ENCODE results near the gene PFN1.
A peak's percentile ranks its signal among the peaks of the same experiment; 100 is the strongest.
"Not testable (repeated sequence)": the region's sequence is repeated elsewhere in the genome, so short reads cannot be mapped to it uniquely, and the experiment has no call there.

The PFN1 gene

GRCh38 chr17:4945176-4945943 is 3.0 kb downstream of the PFN1 start:
- DNase-seq (ENCODE audit: low read depth, low spot score) = peak; percentile 59

- DNase-seq (ENCODE audit: low read depth, low spot score) = no peak
These were observed 3.7 kb downstream of the PFN1 start for GRCh38 chr17:4944554-4945175.

DNA sequence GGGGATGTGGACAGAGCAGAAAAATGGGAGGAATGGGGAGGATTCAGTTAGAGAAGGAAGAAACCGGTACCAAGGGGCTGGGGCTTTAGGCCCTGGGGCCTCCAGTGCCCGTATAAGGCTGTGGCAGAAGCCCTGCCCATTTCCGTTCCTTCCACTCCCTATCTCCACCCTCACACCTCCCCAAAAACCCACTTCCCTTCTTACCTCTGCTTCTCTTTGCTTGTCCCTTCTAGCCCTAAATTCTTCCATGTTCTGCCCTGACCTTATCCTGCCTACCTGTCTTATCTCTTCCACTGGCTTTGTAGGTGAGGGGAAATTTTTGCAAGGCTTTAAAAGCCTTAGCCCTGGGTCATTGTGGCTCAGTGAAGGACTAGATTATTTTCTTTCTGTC is 4.2 kb downstream of the PFN1 start:
- no peak for DNase-seq (ENCODE audit: low read depth, low spot score)

DNA sequence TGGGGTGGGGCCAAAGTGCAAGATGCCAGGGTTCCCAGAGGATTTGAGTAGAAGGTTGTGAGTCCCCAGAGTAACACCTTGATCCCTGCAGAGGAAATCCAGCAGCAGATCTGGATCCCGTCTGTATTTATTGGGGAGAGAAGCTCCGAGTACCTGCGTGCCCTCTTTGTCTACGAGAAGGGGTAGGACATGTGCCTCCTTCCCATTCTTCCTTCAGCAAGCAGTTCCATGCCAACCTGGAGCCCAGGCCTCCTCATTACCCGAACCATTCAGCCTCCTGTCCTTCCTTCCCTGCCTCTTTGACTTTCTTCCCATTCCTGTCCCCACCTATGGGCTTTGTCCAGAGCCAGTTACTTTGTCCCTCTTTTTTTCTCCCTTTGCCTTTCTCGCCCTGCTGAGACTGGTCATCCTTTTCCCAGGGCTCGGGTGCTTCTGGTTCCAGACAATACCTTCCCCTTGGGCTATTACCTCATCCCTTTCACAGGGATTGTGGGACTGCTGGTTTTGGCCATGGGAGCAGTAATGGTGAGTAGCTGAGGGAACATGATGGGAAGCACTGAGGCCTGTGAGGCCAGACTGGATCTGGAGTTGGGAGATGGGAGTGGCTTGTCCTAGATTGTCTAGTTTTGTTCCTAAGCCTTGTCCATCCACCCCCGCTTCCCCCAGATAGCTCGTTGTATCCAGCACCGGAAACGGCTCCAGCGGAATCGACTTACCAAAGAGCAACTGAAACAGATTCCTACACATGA is 5.4 kb downstream of the PFN1 start:
- no peak for DNase-seq (ENCODE audit: low read depth, low spot score)

DNA sequence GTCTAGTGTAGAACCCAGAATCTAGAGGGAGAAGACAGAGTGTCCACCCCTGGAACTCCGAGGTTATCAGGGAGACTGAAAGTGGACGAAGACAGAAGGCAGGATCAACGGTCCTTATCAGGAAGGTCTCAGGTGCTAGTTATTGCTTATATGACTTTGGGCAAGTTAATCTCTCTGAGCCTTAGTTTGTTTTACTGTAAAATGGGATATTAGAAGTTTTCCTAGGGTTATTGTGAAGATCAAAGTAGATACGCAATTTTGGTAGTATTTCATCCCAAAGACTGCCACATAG is 7.1 kb downstream of the PFN1 start:
- no peak for DNase-seq (ENCODE audit: low read depth, low spot score)

DNA sequence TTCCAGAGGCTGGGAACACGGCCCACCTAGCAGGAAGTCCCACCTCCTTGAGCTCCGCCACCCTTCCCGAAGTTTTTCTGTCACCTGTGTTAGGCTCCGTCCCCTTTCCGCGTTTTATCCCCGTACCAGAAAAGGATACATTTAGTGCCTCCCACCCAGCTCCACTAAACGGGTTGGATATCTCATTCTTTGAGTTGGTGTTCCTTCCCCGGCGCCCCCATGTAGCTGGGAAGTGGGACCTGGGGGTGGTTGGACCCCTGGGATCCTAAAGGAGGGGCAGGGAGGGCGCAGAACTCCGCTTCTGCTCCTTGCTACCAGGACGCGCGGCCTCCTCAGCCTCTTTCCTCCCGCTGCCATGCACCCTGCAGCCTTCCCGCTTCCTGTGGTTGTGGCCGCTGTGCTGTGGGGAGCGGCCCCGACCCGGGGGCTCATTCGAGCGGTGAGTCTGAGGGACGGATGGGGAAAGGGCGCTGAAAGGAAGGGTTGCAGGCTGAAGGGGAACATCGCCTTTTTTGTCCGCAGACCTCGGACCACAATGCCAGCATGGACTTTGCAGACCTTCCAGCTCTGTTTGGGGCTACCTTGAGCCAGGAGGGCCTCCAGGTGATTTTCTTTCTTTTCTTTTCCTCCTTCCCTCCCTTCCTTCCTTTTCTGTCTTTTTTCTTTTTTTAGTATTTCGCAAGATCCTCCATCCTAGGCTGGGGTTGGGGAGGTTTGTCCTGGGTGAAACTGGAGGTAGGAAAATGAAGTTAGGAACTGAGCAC is 7.6 kb downstream of the PFN1 start:
- DNase-seq (ENCODE audit: low read depth, low spot score) = no peak

- DNase-seq (ENCODE audit: low read depth, low spot score) = peak; percentile 91
These were observed 8.4 kb downstream of the PFN1 start, which contains the start of the genes RNF167 and SLC25A11 for GRCh38 chr17:4939796-4940554. Gene RNF167, plus strand, starts transcription at chr17:4940268. Its CDS starts 642 bp downstream, at chr17:4940910. Gene SLC25A11, minus strand, starts transcription at chr17:4940046. Its CDS starts 136 bp downstream, at chr17:4939910.

GRCh38 chr17:4939546-4939795 is 8.9 kb downstream of the PFN1 start:
- no peak for DNase-seq (ENCODE audit: low read depth, low spot score)

GRCh38 chr17:4938688-4939545 is 9.4 kb downstream of the PFN1 start:
- no peak for DNase-seq (ENCODE audit: low read depth, low spot score)

DNA sequence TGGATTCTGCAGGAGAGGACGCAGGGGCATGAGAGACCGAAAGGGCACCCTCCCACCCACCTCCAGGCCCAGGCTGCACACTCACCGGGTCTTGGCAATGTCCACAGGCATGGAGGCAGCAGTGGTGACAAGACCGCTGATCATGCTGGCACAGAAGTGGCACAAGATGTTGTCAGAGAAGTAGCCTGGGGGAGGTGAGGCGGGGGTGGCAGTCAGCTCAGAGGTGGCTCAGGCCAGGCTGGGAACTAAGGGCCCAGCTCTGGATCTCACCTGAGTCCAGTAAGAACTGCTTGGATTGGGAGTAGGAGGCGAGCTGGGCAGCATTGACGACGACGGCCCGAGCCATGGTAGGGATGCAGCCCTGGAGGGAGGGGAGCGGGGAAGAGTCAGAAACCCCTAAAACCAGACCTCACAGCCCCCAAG is 10.2 kb downstream of the PFN1 start:
- DNase-seq (ENCODE audit: low read depth, low spot score) = no peak

DNA sequence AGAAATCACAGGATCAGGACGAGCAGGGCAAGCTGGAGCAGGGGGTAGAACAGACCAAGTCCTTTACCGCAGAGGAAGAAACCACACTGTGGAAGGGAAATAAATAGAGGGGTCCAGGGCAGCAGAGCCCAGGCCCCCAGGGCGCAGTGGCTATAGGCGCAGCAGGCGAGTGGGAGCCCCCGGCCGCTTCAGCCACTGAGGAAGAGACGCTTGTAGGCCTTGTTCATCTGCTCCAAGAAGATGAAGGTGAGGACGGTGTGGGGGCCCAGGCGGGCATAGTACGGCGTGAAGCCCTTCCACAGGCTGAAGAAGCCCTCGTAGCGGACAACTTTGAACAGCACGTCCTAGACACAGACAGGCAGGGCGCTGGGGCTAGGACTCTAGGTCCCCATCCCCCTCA is 10.8 kb downstream of the PFN1 start:
- DNase-seq (ENCODE audit: low read depth, low spot score) = no peak

- DNase-seq (ENCODE audit: low read depth, low spot score) = no peak
These were observed 11.9 kb downstream of the PFN1 start for GRCh38 chr17:4936436-4936835.

GRCh38 chr17:4935650-4936049 is 12.7 kb downstream of the PFN1 start:
- DNase-seq (ENCODE audit: low read depth, low spot score) = no peak

- no peak for DNase-seq (ENCODE audit: low read depth, low spot score)
These were observed 14.0 kb downstream of the PFN1 start for GRCh38 chr17:4934173-4934979.

- DNase-seq (ENCODE audit: low read depth, low spot score) = no peak
These were observed 14.7 kb downstream of the PFN1 start for GRCh38 chr17:4933646-4934045.

DNA sequence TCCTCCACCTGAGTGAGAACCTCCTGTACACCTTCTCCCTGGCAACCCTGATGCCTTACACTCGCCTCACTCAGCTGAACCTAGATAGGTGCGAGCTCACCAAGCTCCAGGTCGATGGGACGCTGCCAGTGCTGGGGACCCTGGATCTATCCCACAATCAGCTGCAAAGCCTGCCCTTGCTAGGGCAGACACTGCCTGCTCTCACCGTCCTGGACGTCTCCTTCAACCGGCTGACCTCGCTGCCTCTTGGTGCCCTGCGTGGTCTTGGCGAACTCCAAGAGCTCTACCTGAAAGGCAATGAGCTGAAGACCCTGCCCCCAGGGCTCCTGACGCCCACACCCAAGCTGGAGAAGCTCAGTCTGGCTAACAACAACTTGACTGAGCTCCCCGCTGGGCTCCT is 15.6 kb downstream of the PFN1 start:
- no peak for DNase-seq (ENCODE audit: low read depth, low spot score)

GRCh38 chr17:4931963-4932362 is 16.4 kb downstream of the PFN1 start, which contains the start of gene GP1BA:
Gene GP1BA, plus strand, starts transcription at chr17:4932277. Its CDS starts 328 bp downstream, at chr17:4932605.
- no peak for DNase-seq (ENCODE audit: low read depth, low spot score)

GRCh38 chr17:4928881-4929280 is 19.4 kb downstream of the PFN1 start:
- DNase-seq (ENCODE audit: low read depth, low spot score) = no peak

GRCh38 chr17:4926577-4927335 is 21.6 kb downstream of the PFN1 start:
- DNase-seq (ENCODE audit: low read depth, low spot score) = not testable (repeated sequence)
